ENCODE data around the gene RAVER1.

- TF ChIP-seq POLR2A (IDR thresholded peaks at IDR 0.05) (no peak), CTCF (IDR thresholded peaks at IDR 0.05) (no peak), POLR2AphosphoS5 (IDR thresholded peaks at IDR 0.05) (no peak)
Measured at GRCh38 chr19:10317857-10318462, 15.4 kb downstream of the RAVER1 start.
